Measurements from ENCODE around the gene LINGO4. TPM values are rescaled to one million over a fixed set of nuclear protein-coding genes. Genes with fewer than 3 reads are reported as not detected.
"Not testable (repeated sequence)": the region's sequence is repeated elsewhere in the genome, so short reads cannot be mapped to it uniquely, and the experiment has no call there.

LINGO4 gene
- total RNA-seq, 4 donors from 2014 or later: 0.14 to 0.48 TPM; not detected in 2

GRCh38 chr1:151776665-151777062 lies 28.6 kb downstream of the LINGO4 start:
- Histone ChIP-seq H3K4me3 (no peak overlapping the region), H3K27me3 (no peaks in the 10 kb centered on the region), H3K27ac (no peak overlapping the region), H3K4me1 (no peaks in the 10 kb centered on the region), H3K36me3 (peaks cover 0 to 20% (median 1%) of the 10 kb centered on the region in 4 donors), H3K9me3 (no peaks in the 10 kb centered on the region)
- no peak for DNase-seq
- intact Hi-C loops (cut with DNase I; ENCODE audit: low total_unique reads) (no loop called here), in situ Hi-C loops (cut with MboI; ENCODE audit: low pct_ligation_motif_present in 1 of 4, low pct_unique_long_range_greater_than_20kb in 1 of 4, low sequenced_read_pairs in 3 of 4) (no loop called here)
- WGBS, 2 donors (ENCODE audit: low coverage in 1 of 2): 64 to 94% methylated on average over 2 to 3 of the region's 3 CpGs
- TF ChIP-seq POLR2AphosphoS5 (IDR thresholded peaks at IDR 0.05): no peak
- no peak for TF ChIP-seq POLR2A (IDR thresholded peaks at IDR 0.05)
- no peak for TF ChIP-seq CTCF (IDR thresholded peaks at IDR 0.05)
- no peak for TF ChIP-seq EP300 (IDR thresholded peaks at IDR 0.05; ENCODE audit: low read depth)

GRCh38 chr1:151775894-151776664 lies 29.1 kb downstream of the LINGO4 start:
- Histone ChIP-seq H3K9me3 (no peaks in the 10 kb centered on the region), H3K36me3 (peaks cover 0 to 20% (median 1%) of the 10 kb centered on the region in 4 donors), H3K4me1 (no peaks in the 10 kb centered on the region), H3K27ac (no peak overlapping the region), H3K4me3 (no peak overlapping the region), H3K27me3 (no peaks in the 10 kb centered on the region)
- 95 to 96% methylated on average over 3 to 7 of the region's 7 CpGs for WGBS, 2 donors (ENCODE audit: low coverage in 1 of 2)
- TF ChIP-seq POLR2A (IDR thresholded peaks at IDR 0.05) (no peak), EP300 (IDR thresholded peaks at IDR 0.05; ENCODE audit: low read depth) (no peak), POLR2AphosphoS5 (IDR thresholded peaks at IDR 0.05) (no peak), CTCF (IDR thresholded peaks at IDR 0.05) (no peak)
- no peak for DNase-seq
- intact Hi-C loops (cut with DNase I; ENCODE audit: low total_unique reads) (no loop called here), in situ Hi-C loops (cut with MboI; ENCODE audit: low pct_ligation_motif_present in 1 of 4, low pct_unique_long_range_greater_than_20kb in 1 of 4, low sequenced_read_pairs in 3 of 4) (no loop called here)

GRCh38 chr1:151774256-151774922 lies 30.8 kb downstream of the LINGO4 start:
- Histone ChIP-seq H3K4me1 (no peaks in the 10 kb centered on the region), H3K4me3 (no peak overlapping the region), H3K27ac (no peak overlapping the region), H3K36me3 (peaks cover 0 to 20% (median 1%) of the 10 kb centered on the region in 4 donors), H3K9me3 (no peaks in the 10 kb centered on the region), H3K27me3 (no peaks in the 10 kb centered on the region)
- TF ChIP-seq POLR2A (IDR thresholded peaks at IDR 0.05) (no peak), POLR2AphosphoS5 (IDR thresholded peaks at IDR 0.05) (no peak), CTCF (IDR thresholded peaks at IDR 0.05) (no peak), EP300 (IDR thresholded peaks at IDR 0.05; ENCODE audit: low read depth) (no peak)
- intact Hi-C loops (cut with DNase I; ENCODE audit: low total_unique reads) (no loop called here), in situ Hi-C loops (cut with MboI; ENCODE audit: low pct_ligation_motif_present in 1 of 4, low pct_unique_long_range_greater_than_20kb in 1 of 4, low sequenced_read_pairs in 3 of 4) (no loop called here)
- DNase-seq: no peak
- 68 to 83% methylated on average over 2 to 3 of the region's 3 CpGs for WGBS, 2 donors (ENCODE audit: low coverage in 1 of 2)

- Histone ChIP-seq H3K9me3 (no peaks in the 10 kb centered on the region), H3K4me3 (no peak overlapping the region), H3K4me1 (no peaks in the 10 kb centered on the region), H3K36me3 (peaks cover 0 to 20% (median 1%) of the 10 kb centered on the region in 4 donors), H3K27me3 (no peaks in the 10 kb centered on the region), H3K27ac (no peak overlapping the region)
- intact Hi-C loops (cut with DNase I; ENCODE audit: low total_unique reads): no loop called here
- no peak for TF ChIP-seq POLR2A (IDR thresholded peaks at IDR 0.05)
- no peak for TF ChIP-seq CTCF (IDR thresholded peaks at IDR 0.05)
- no peak for TF ChIP-seq POLR2AphosphoS5 (IDR thresholded peaks at IDR 0.05)
- TF ChIP-seq EP300 (IDR thresholded peaks at IDR 0.05; ENCODE audit: low read depth): no peak
- DNase-seq: no peak
- whole genome bisulfite sequencing, 2 donors (ENCODE audit: low coverage in 1 of 2): 87 to 89% methylated on average over 3 to 5 of the region's 5 CpGs
- in situ Hi-C loops (cut with MboI; ENCODE audit: low pct_ligation_motif_present in 1 of 4, low pct_unique_long_range_greater_than_20kb in 1 of 4, low sequenced_read_pairs in 3 of 4): no loop called here
Observed at GRCh38 chr1:151773702-151774101, 31.5 kb downstream of the LINGO4 start.

GRCh38 chr1:151769270-151769669 lies 35.9 kb downstream of the LINGO4 start:
- H3K36me3 ChIP-seq; H3K4me1 ChIP-seq; DNase-seq; intact Hi-C loops (cut with DNase I; ENCODE audit: low total_unique reads); H3K27me3 ChIP-seq; H3K4me3 ChIP-seq; in situ Hi-C loops (cut with MboI; ENCODE audit: low pct_ligation_motif_present in 1 of 4, low pct_unique_long_range_greater_than_20kb in 1 of 4, low sequenced_read_pairs in 3 of 4); H3K27ac ChIP-seq; H3K9me3 ChIP-seq: not testable (repeated sequence)
- WGBS, 2 donors (ENCODE audit: low coverage in 1 of 2): 97% methylated on average over 17 of the region's 34 CpGs; no CpG with 5 or more reads in 1 of the 2 donors

- H3K4me3 ChIP-seq; H3K4me1 ChIP-seq; H3K27me3 ChIP-seq; DNase-seq; in situ Hi-C loops (cut with MboI; ENCODE audit: low pct_ligation_motif_present in 1 of 4, low pct_unique_long_range_greater_than_20kb in 1 of 4, low sequenced_read_pairs in 3 of 4); intact Hi-C loops (cut with DNase I; ENCODE audit: low total_unique reads); H3K27ac ChIP-seq; H3K36me3 ChIP-seq; H3K9me3 ChIP-seq: not testable (repeated sequence)
- WGBS, 2 donors (ENCODE audit: low coverage in 1 of 2): 28 to 50% methylated on average over 2 to 3 of the region's 7 CpGs
Observed at GRCh38 chr1:151768351-151769066, 36.7 kb downstream of the LINGO4 start.

All from transverse colon (tissue), 4 donors.